Measurements from ENCODE around the gene FGF4.

Gene FGF4

DNA sequence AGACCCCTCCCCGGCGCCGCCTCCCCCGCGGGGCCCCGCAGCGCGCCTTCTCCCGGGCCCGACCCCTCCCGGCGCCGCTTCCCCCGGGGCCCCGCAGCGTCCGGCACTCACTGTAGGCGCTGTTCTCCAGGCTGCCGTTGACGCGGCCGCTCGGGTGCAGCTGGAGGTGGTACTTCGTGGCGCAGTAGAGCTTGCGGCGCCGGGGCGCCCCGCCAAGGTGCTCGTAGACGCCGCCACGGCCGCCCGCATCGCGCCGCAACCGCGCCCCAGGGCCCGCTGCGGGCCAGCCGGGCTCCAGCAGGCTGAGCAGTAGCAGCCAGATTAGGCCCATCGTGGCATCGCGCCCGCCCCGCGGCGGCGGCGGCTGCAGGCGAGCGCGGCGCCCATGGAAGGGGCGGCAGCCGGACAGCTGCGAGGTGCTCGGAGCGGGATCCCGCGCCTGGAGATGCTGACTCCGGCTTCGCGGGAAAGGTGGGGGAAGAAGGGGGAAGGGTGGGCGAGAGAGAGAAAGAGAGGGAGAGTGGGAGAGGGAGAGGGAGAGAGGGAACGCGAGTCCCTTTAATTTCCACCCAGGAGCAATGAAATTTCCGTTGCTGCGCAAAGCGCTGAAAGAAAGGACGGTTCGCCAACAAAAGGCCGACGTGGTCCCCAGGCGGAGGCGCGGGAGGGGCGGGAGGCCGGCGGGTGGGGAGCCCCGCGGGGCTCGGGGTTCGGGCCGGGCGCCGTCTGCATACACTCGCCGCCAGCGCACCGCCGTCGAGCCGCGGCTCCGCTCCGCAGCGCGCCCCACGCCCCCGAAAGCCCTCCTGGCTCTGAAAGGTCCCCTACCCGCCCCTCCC lies 43.7 kb upstream of the FGF4 start, which contains the start of gene FGF3:
Gene FGF3 (minus strand): TSS at position 814 of the 839 bp plus-strand sequence. CDS start 483 bp downstream, at position 331.
- TF ChIP-seq, protein P1, sequence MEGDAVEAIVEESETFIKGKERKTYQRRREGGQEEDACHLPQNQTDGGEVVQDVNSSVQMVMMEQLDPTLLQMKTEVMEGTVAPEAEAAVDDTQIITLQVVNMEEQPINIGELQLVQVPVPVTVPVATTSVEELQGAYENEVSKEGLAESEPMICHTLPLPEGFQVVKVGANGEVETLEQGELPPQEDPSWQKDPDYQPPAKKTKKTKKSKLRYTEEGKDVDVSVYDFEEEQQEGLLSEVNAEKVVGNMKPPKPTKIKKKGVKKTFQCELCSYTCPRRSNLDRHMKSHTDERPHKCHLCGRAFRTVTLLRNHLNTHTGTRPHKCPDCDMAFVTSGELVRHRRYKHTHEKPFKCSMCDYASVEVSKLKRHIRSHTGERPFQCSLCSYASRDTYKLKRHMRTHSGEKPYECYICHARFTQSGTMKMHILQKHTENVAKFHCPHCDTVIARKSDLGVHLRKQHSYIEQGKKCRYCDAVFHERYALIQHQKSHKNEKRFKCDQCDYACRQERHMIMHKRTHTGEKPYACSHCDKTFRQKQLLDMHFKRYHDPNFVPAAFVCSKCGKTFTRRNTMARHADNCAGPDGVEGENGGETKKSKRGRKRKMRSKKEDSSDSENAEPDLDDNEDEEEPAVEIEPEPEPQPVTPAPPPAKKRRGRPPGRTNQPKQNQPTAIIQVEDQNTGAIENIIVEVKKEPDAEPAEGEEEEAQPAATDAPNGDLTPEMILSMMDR (IDR thresholded peaks at IDR 0.05; ENCODE audit: low read depth, low read length): no peak
- H3K4me3 ChIP-seq (ENCODE audit: low read depth, low read length): no peak within 1 kb of the TSS

DNA sequence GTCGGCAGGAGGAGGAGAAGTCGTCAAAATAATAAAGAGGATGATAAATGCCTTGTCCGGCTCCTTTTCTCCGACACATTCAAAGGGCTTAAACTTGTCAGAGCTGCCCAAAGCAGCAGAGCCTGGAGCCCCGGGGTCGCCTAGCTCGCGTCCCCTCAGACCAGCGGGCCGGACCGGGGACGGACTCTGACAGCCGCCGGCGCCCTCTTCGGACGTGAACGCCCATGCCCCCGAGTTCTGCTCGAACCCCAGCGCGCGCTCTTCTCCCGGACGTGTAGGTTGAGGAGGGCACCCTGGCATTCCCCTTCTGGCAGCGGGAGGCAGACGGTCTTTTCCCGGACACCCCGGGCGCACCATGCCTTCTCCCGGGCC lies 43.1 kb upstream of the FGF4 start:
- TF ChIP-seq, protein P1 (IDR thresholded peaks at IDR 0.05; ENCODE audit: low read depth, low read length): no peak
- no peak overlapping the region for H3K4me3 ChIP-seq (ENCODE audit: low read depth, low read length)

DNA sequence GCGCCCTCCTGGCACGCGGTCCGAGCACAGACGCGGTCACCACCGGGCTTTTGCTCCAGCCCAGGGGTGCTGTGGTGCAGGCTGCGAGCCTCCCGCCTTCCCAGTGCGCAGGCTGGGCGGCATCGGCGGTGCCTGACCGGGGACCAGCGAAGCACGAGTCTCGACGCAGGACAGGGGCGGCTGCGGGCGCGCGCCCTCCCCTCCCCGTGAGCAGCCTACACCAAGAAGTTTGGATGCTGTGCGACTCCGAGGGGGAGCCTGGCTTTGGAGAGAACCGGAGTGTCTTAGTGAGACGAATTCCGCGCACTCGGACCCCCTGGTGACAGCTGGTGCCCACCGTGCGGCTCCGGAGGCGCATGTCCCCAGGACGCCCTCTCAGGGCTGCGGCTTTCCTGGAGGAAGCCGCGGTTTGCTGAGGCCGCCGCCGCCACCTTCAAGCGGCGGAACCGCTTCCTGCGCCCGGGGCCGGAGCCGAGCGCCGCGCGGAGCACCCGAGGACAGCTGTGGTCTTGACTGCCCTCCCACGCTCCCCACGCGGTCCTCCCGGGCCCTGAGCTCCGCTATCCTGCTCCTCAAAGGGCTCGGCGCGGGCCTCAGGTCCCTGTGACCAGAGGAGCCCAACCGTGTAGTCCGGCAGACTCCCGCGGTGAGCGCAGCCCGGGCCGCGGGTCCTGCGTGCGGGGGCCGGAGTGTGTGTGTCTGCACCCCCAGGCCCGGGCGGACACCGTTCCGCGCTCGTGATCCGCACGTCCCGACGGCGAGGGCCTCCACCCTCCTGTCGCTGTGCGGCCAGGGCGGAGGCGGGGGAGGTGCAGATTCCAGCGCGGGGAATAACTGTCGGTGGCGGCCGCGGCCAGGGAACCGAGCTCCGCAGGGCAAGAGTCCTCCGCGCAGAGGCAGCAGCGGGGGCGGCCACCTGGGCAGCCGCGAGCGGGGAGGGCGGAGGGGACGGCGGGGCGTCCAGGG lies 42.4 kb upstream of the FGF4 start:
- TF ChIP-seq, protein P1 (IDR thresholded peaks at IDR 0.05; ENCODE audit: low read depth, low read length): no peak
- no peak overlapping the region for H3K4me3 ChIP-seq (ENCODE audit: low read depth, low read length)

DNA sequence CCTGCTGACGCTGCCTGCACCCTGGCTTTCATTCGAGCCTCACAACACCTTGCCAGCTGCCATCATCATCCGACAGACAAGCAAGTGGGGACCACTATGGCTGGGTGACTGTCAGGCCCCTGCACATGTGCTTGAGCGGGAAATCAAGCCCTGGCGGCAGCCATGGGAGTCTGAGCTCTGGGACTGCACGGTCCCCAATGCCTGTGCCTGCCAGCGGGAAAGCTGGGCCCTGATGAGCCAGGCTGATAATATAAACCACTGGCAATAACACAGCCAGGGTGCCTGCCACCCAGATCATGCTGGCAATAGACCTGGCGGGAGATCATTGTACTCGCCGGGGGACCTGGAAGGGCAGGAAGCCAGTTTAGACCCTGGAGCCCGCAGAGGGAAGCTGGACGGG lies 41.5 kb upstream of the FGF4 start:
- H3K4me3 ChIP-seq (ENCODE audit: low read depth, low read length): no peak overlapping the region
- TF ChIP-seq, protein P1 (IDR thresholded peaks at IDR 0.05; ENCODE audit: low read depth, low read length): no peak

DNA sequence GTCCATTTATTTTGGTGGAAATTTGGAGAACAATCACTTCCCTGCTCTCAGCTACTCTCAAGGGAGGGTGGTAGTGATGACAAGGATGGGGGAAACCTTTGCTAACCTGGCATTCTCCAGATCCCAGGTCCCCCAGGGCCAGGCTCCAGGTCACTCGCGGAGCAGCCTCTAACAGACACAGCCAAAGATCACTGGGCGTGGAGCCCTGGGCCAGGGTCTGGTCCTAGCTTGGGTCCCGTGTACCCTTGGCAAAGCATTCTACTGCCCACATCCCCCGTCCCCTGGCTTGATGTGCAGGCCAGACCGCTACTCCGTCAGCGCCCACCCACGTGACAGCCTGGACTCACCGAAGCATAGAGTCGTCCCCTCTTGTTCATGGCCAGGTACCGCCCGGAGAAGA lies 40.8 kb upstream of the FGF4 start:
- TF ChIP-seq, protein P1 (IDR thresholded peaks at IDR 0.05; ENCODE audit: low read depth, low read length): no peak
- H3K4me3 ChIP-seq (ENCODE audit: low read depth, low read length): no peak overlapping the region

DNA sequence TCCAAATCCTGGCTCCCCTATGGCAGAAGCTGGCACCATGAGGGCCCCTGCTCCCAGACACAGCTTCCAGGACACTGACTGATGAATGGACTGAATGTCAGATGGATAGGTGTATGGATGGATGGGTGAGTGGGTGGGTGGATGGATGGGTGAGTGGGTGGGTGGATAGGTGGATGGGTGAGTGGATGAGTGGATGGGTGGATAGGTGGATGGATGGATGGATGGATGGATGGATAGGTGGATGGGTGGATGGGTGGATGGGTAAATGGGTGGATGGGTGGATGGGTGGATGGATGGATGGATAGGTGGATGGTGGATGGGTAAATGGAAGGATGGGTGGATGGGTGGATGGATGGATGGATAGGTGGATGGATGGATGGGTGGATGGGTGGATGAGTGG lies 39.8 kb upstream of the FGF4 start:
- TF ChIP-seq, protein P1 (IDR thresholded peaks at IDR 0.05; ENCODE audit: low read depth, low read length): no peak
- H3K4me3 ChIP-seq (ENCODE audit: low read depth, low read length): no peak overlapping the region

Data from WI38 (cell line).